Stimulated activated CD4-positive, alpha-beta T cell treated with anti-CD3 and anti-CD28 coated beads, Interleukin-12 subunit alpha, Interleukin-12 subunit beta, amount 100 ng/mL, for 48 hours (primary cell): ENCODE data around the gene BAG1.

ENCODE experiments used
- DNase-seq, 3 donors: peaks; one replicate each; pipeline ENCODE4 v3.0.0-alpha.2; 2020; ENCODE audit warnings: low read depth in 2 of 3, low spot score in 1 of 3

The BAG1 gene

DNA sequence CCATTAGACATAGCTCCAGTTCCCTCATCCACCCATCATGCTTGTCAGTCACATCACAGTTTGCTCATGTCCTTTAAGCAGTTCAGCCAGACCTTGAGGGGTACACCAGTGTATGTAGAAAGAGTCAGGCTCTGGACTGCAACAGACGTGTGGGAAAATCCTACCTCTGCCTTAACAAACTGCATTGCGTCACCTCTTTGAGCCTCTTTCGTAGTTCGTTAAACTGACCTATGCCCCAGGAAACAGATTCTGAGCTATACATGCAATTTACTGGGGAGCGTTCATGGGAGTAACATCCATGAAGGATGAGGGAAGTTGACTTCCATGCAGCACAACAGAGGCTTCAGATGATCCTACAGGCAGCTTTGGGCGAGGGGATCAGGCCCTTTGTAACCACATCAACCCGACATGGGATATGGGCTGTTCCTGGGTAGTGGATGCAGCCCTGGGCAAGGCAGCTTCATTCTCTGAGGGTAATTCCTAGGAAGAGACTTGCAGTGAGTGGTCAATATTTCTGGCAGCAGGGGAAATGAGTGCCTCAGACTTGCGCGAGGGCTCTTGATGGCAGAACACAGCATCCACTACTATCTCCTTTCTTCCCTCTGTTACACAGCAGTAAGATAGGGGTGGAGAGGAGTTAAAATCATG is 20.2 kb downstream of the BAG1 start:
- no peak for DNase-seq

DNA sequence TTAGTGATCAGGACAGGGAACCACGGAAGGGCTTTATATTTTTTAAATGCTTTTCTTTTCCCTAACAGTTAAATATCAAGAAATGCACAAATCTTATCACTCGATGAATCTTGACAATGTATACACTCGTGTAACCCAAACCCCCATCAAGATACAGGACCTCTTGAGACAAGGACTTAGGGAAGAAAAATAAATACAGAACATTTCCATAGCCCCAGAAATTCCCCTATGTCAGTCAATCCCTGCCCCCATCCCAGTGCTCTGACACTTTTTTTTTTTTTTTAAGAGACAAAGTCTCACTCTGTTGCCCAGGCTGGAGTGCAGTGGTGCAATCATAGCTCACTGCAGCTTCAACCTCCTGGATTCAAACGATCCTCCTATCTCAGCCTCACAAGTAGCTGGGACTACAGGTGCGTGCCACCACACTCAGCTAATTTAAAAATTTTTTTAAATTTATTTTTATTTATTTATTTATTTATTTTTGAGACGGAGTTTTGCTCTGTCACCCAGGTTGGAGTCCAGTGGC is 21.8 kb downstream of the BAG1 start:
- DNase-seq: no peak

DNA sequence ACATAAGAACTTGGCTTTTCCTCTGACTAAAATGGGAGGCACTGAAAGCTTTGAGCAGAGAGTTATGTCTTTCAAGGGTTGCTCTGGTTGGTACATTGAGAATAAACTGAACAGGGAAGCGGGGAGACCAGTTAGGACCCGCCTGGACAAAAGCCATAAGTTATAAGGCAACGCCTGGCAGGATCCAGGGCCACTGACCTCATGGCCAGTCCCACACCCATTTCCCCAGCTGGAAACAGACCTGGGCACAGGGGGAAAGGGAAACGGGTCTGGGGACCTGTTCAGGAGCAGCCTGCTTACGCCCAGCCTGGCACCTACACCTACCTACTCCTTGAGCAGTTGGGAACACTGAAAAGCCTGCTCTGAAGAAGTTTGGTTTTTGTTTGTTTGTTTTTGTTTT is 23.2 kb downstream of the BAG1 start:
- no peak for DNase-seq

DNA sequence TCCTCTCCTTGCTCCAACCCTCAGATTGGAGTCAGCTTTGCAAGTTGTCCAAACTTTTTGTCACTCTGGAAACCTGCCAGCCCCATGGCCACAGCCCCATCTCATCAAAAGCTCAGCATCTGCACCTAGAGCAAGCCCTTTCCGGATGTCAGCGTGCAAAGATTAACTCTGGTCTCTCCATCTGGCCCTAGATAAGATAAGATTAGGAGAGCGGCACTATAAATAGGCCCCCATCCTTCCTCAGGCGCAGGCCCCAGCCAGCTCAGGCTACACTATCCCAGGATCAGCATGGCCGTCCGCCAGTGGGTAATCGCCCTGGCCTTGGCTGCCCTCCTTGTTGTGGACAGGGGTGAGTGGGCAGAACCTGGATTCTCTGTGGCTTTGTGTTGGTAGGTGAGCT is 24.6 kb downstream of the BAG1 start, which contains the start of gene SPINK4:
Gene SPINK4, plus strand, starts transcription at position 247 of the 400 bp plus-strand sequence. Its CDS starts 42 bp downstream, at position 289.
- no peak for DNase-seq

DNA sequence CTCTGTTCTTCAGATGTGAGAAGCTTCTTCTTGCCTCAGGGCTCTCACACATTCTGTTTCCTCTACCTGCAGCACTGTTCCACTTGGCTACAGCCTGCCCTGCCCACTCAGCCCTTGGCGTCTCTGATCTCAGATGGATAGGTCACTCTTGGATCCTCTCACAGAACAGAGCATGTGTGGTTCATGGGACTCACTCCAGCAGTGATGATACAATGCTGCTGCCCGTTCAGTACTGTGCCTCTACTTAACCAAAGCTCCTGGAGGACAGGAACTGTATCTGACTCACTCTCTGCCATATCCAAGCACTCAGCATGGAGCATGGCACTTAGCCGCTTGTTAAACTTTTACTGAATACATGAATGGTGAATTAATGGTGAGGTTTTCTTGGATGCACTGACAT is 27.9 kb downstream of the BAG1 start:
- no peak for DNase-seq

DNA sequence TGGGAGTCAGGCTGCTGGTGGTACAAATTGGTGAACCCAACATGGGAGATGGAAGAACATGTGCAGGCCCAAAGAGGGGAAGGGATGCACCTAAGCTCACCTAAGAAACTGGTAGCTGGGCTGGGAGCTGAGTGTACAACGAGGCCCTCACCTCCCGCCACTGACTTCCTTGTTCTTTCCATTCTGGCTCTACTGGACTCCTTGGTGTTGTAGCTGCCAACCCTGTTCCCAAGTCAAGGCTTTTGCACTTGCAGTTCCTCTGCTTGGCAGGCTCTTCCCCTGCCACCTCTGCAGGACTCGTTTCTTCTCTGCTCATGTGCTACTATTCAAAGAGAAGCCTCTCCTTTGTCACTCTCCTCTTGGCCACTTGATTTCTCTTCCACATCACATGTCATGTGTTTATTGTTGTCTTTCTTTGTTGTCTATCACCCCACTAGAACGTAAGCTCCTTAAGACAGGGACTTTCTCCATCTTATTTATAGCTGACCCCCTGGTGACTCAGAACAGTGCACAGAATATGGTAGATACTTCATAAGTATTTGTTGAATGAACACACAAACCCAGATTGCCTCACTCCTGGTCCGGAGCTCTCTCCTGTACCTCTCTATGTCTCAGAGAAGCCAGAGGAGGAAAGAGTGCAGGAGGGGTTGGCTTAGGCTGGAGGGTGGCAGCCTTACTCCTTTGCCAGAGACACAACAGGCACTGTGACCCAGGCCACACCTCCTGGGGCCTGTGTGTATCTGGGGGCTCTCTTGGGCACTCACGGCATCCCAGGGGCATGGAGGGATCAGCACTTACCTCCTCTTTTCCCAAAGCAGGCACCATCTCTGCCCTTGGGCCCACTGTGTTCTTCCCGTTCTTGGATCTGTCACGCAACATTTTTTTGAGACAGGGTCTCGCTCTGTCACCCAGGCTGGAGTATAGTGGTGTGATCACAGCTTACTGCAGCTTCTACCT is 29.7 kb downstream of the BAG1 start:
- no peak for DNase-seq

DNA sequence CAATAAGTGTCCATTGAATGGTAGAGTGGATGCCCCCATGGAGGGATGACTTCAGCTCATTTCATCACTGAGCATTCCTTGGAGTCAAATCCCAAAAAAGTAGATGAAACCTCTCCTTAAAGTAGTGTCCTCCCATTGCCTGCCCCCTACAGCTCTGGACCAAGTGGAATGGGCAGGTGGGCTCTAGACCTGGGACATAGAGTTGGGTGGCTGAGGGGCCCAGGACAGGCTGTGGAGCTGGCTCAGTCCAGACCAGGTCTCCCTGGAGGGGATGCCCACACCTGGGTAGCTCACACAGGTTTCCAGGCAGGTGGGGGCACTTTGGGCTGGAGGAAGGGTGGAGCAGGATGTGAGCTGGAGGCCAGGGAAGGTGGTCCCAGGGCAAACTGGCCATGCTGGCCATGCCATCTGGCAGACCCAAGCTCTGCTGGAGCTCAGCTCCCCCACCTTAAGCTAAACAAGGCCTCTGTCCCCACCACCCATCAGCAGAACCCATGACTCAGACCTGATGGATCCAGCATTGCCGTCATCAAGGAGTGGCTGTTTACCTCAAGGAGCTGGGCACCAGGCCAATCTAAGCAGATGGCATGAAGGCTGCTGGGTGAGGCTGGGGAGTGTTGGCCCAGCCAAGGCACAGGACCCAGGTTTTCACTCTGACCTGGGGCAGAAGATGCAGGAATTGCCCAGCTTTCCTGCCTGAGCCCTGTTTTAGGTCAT is 30.7 kb downstream of the BAG1 start:
- DNase-seq: no peak

DNA sequence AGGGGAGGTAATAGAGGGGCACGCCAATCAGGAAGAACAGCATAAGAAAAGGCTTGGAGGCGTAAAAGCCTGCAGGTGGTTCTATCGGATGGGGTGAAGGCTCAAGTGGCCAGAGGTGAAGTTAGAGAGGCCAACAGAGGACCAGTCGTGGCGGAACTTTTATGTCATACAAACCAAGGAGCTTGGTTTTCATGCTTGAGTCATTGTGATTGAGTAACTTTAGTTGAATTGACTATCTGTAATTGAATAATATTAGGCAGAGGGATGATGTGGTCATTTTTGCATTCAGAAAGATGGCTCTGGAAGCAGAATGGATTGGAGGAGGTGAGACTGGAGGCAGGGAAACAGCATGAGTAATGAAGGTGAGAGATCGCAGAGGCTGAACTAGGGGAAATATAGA is 31.7 kb downstream of the BAG1 start:
- no peak for DNase-seq

DNA sequence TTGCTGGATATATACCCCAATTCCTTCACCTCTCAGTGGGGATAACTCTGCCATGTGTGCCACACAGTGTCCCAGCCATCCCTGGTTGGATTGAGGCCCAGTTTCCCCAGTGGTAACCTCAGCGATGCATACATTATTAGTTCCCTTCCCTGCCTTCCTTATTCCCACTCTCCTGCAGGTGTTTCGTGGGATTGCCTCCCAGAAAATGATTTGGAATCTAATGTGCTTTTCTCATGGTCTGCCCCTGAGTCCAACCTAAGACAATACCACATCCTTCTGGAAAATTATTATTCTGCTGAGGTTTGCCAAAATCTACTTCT is 32.9 kb downstream of the BAG1 start:
- DNase-seq: no peak

DNA sequence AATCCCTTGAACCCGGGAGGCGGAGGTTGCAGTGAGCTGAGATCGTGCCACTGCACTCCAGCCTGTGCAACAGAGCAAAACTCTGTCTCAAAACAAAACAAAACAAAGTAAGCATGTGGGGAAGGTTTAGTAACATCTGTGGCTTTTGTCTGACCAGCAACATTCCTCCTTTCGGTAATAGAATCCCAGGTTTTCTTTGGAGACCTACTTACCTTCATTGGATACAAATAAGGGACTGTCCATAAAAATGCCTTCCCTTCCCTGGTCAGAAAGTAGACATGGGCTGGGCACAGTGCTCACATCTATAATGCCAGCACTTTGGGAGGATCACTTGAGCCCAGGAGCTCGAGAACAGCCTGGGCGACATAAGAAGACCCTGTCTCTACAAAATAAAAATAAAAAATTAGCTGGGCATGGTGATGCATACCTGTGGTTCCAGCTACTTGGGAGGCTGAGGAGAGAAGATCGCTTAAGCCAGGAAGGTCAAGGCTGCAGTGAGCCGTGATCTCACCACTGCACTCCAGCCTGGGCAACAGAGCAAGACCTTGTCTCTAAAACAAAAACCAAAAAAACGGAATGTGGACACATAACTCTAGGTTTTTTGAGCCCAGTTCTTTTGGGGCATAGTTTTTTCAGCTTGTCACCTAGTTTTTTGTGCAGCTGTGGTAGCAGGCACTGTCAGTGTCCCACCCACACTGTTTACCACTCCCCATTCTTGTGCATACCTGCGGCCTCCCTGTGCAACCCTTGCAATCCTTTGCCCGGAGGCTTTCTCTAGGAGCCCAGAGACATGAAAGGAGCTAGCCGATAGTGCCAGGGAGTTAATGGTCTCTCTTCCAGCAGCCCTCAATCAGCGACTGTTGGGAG is 33.5 kb downstream of the BAG1 start:
- no peak for DNase-seq

DNA sequence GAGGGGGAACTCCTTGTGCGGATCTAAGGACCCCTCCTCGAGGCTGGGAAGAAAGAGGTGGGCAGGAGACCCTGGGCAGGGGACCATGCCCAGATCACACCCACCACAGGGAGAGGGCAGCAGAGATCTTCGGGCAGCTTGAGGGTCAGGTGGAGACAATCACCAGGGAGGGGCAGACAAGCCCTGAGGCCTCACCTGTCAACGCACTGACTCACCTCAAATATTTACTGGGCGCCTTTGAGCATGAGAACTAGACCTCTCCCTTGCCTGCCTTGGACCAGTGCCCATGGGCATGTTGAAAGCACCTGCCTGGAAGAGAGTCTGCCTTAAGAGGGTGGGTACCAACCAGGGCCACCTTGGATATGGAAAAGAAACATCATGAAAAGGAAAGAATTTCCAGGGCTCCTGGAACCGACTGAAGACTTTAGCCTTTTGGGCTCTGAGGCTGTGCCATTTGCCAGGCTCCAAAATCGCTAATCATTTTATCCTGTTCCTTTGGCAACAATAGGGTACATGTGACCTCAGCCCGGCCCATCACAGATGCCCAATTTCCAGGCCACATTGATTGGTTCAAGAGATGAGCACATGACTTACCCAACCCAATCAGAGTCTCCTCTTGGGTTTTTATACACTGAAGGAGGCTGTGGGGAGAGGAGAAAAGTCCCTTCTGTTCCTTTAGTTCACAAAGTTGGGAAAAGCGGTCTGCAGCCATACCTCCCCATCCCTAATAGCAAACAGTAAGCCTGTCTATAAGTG is 35.0 kb downstream of the BAG1 start:
- no peak for DNase-seq

DNA sequence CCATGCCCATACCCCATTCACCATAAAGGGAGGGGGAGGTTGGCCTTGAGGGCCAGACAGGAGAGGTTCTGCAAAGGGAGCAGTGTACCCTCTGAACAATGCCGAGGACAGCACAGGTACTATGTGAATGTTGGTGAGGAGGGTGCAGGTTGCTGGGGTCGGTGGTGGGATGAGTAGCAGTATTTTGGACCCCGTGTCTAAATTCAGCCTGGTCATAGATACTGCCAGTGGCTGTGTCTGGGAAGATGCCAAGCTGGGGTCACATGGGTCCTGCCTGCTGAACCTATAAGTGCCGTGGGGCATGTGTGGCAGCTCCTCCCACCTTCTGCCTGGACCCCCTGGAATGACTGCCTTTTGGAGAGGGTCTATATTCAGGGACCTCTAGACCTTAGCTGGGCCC is 35.9 kb downstream of the BAG1 start:
- DNase-seq: no peak

DNA sequence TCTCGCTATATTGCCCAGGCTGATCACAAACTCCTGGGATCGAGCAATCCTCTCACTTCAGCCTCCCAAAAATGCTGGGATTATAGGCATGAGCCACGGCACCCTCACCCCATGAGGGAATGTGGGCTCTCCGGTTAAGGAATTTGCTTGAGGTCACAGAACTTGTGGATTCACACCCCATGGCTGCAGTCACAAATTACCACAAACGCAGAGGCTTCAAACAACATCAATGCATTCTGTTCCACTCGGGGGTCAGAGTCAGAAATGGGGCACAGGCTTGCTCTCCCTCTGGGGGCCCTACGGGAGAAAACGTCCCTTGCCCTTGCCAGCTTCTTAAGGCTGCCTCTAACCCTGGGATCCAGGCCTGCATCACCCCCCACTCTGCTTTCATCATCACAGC is 36.8 kb downstream of the BAG1 start:
- DNase-seq: no peak

DNA sequence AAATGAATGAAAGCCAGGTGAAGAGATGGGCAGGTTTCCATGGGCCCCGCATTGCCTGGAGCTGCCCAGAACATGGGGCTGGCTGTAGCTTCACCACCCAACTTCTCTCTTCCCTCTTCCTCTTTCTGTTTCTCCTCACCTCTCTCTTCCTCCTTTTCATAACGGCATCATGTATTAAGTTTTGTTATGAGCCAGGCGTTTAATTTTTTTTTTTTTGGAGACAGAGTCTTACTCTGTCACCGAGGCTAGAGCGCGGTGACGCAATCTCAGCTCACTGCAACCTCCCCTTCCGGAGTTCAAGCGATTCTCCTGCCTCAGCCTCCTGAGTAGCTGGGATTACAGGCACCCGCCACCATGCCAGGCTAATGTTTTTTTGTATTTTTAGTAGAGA is 37.5 kb downstream of the BAG1 start:
- DNase-seq: no peak

DNA sequence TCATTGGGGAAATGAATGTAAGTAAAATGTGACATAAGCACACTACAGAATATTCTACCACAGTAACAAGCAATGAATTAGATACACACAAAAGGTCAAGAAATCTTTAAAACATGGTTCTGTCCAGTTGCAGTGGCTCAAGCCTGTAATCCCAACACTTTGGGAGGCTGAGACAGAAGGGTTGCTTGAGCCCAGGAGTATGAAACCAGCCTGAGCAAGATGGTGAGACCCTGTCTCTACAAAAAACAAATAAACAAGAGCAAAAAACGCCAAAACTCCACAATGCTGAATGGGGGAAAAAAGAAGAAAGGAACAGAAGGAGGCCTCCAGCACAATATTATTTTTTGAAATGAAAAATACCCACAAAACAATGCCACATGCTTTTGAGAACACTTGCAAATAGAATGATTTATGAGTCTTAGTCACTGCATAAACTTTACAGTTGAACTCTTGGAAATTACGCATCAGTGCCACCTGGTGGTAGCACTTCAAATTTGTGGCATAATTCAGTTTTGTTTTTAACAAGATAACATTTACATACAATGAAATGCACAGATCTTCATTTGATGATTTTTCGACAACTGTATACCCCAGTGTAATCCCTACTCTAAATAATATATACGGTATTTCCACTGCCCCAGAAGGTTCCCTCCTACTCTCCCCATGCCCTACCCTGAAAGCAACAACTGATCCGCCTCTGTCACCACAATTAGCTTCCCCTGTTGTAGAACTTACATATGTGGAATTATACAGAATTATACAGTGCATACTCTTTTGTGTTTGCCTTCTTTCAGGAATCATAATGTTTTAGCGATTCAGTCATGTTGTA is 39.0 kb downstream of the BAG1 start:
- peak; percentile 28 to 84 (median 56) for DNase-seq

DNA sequence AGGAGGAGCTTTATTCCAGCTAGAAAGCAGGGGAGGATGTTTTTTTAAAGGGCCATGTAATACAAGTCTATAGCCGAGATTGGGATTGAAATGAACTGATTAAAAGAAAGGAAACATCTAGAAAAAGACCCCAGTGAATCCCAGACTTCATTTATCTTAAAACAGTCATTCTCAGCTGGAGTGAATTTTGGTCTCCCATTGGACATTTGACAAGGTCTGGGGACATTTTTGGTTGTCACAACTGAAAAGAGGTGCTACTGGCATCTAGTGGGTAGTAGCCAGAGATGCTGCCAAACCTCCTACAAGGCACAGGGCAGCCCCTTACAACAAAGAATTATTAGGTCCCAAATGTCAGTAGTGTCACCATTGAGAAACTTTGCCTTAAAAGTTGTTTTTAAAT is 40.8 kb downstream of the BAG1 start:
- no peak for DNase-seq

DNA sequence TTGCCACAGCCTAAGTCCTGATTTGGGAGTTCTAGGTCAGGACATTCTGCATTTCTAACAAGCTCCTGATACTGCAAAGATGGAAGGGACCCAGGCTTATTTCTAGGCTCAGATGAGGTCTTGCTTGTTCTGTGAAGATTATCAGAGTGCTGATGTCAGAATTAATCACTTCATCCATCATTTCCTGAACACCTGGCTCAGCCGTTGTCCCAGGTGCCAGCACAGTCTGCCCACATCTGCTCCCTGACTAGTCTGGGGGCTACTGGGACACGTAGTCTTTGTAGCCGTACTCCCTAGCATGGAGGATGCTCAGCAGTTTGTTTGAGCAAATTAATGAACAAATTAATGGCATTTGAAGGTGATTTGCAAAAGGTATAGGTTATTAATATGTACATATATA is 42.5 kb downstream of the BAG1 start:
- no peak for DNase-seq

DNA sequence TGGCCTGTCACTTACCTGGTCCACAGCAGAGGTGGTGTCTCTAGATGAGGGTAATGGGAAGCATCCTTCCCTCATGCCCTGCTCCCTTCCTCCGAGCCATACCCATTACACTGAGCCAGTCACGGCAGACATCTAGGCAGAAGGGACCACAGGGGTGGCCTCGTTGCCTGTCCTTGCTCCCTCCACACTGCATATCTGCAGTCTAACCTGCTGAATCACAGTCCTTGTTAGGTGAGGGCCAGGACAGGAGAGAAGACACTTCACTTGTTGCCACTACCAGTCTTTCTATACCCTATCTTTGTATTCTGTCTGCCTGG is 43.0 kb downstream of the BAG1 start:
- no peak for DNase-seq
